Type B pancreatic cell (in vitro differentiated cells): ENCODE results near the gene RPUSD4. TPM values are rescaled to one million over a fixed set of nuclear protein-coding genes. Genes with fewer than 3 reads are reported as not detected.
A peak's percentile ranks its signal among the peaks of the same experiment; 100 is the strongest.

Experiments
- DNase-seq: peaks from one replicate; pipeline ENCODE4 v3.0.0; 2021; ENCODE audit warnings: mixed read lengths; ENCODE audit not compliant: unreplicated experiment; ENCODE audit errors: extremely low spot score
- H3K27ac Mint-ChIP-seq: 2 replicates; pipeline ENCODE4 v1.8.0; 2021; ENCODE audit warnings: mild to moderate bottlenecking, mixed read lengths
- H3K27me3 Mint-ChIP-seq: 2 replicates; pipeline ENCODE4 v1.8.0; 2021; ENCODE audit warnings: mixed read lengths
- H3K36me3 Mint-ChIP-seq: 2 replicates; pipeline ENCODE4 v1.8.0; 2021; ENCODE audit warnings: mixed read lengths
- H3K4me1 Mint-ChIP-seq: one replicate; pipeline ENCODE4 v1.8.0; 2021; ENCODE audit warnings: mixed read lengths; ENCODE audit not compliant: unreplicated experiment
- H3K4me3 Mint-ChIP-seq: 2 replicates; pipeline ENCODE4 v1.8.0; 2021; ENCODE audit warnings: mild to moderate bottlenecking, mixed read lengths
- H3K9me3 Mint-ChIP-seq: 2 replicates; pipeline ENCODE4 v1.8.0; 2021; ENCODE audit warnings: mixed read lengths
- total RNA-seq: library from RNA; stranded (reverse); gene quantifications from 2 replicates; pipeline ENCODE4 v1.2.1, GENCODE V29; 2021; ENCODE audit warnings: low replicate concordance
- TF ChIP-seq, protein P1 (sequence below): fragments of 200-600 bp; sonication (generic); conservative IDR thresholded peaks from 2 replicates; pipeline ENCODE4 v1.5.0; 2021; ENCODE audit warnings: antibody characterized with exemption, mild to moderate bottlenecking

The RPUSD4 gene
- total RNA-seq, 1 donor from 2014 or later = 41.7 TPM

DNA sequence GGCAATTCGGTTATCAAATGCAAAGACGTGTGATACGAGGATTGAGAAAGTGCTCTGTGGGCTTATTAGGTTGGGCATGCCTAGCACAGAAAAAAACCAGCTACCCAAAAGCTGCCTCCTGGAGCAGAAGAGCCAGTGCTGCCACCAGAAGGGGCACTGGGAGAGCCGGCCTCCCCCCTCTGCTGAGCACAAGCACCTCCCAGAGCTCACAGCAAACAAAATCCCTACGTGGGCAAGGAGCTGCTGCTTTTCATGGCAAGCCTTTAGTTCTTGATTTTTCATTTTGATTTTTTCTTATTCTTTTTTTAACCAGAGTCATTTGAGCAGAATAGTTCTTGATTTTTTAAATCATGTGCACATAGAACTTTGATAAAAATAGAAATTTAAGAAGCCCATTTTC lies 12.8 kb downstream of the RPUSD4 start:
- no peaks in the 10 kb centered on the region for H3K9me3 Mint-ChIP-seq
- peaks cover 43% of the 10 kb centered on the region for H3K36me3 Mint-ChIP-seq
- H3K27ac Mint-ChIP-seq = no peak overlapping the region
- H3K4me1 Mint-ChIP-seq = peaks cover 7% of the 10 kb centered on the region
- DNase-seq = no peak
- H3K27me3 Mint-ChIP-seq = no peaks in the 10 kb centered on the region
- H3K4me3 Mint-ChIP-seq = no peak overlapping the region
- TF ChIP-seq, protein P1, sequence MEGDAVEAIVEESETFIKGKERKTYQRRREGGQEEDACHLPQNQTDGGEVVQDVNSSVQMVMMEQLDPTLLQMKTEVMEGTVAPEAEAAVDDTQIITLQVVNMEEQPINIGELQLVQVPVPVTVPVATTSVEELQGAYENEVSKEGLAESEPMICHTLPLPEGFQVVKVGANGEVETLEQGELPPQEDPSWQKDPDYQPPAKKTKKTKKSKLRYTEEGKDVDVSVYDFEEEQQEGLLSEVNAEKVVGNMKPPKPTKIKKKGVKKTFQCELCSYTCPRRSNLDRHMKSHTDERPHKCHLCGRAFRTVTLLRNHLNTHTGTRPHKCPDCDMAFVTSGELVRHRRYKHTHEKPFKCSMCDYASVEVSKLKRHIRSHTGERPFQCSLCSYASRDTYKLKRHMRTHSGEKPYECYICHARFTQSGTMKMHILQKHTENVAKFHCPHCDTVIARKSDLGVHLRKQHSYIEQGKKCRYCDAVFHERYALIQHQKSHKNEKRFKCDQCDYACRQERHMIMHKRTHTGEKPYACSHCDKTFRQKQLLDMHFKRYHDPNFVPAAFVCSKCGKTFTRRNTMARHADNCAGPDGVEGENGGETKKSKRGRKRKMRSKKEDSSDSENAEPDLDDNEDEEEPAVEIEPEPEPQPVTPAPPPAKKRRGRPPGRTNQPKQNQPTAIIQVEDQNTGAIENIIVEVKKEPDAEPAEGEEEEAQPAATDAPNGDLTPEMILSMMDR = no peak

DNA sequence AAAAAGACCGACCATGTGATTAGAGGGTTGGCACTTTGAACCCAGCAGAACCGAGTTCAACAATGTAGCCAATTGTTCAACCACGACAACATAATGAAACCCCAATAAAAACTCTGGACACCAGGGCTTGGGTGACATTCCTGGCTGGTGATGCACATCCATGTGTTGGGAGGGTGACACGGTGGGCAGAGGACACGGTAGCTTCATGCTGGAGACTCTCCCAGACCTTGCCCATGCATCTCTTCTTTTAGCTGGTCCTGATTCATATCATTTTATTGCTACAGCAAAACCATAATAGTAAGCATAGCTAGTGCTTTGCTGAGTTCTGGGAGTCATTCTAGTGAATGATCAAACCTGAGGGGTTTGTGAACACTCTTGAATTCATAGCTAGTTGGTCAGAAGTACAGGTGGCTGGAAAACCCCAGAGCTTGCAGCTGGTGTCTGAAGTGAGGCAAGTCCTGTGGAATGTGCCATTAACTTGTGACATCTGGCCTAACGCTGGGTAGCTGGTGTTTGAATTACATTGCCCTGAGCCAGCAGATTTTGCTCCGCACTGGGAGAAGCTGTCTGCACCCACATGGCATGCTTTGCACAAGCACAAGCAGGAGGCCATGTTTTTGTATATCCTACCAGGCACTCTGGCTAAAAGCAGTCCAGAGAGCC lies 14.0 kb downstream of the RPUSD4 start:
- Mint-ChIP-seq H3K27me3 (no peaks in the 10 kb centered on the region), H3K27ac (peak overlapping the region; percentile 59), H3K4me1 (peaks cover 19% of the 10 kb centered on the region), H3K4me3 (no peak overlapping the region), H3K9me3 (no peaks in the 10 kb centered on the region), H3K36me3 (peaks cover 38% of the 10 kb centered on the region)
- DNase-seq = no peak
- TF ChIP-seq, protein P1 = no peak

DNA sequence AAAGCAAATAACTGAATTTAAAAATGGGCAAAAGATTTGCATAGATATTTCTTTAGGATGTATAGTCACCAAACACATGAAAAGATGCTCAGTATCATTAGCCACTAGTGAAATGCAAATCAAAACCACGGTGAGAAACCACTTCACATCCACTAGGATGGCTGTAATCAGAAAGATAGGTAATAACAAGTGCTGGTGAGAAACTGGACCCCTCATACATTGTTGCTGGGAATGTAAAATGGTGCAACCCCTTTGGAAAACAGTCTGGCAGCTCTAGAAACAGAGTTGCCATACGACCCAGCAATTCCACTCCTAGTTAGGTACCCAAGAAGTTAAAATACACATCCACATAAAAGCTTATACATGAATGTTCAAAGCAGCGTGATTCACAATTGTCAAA lies 16.3 kb downstream of the RPUSD4 start:
- no peak overlapping the region for H3K27ac Mint-ChIP-seq
- peaks cover 33% of the 10 kb centered on the region for H3K4me1 Mint-ChIP-seq
- peaks cover 33% of the 10 kb centered on the region for H3K36me3 Mint-ChIP-seq
- no peak for DNase-seq
- TF ChIP-seq, protein P1 = no peak
- H3K9me3 Mint-ChIP-seq = no peaks in the 10 kb centered on the region
- H3K4me3 Mint-ChIP-seq = no peak overlapping the region
- H3K27me3 Mint-ChIP-seq = no peaks in the 10 kb centered on the region

DNA sequence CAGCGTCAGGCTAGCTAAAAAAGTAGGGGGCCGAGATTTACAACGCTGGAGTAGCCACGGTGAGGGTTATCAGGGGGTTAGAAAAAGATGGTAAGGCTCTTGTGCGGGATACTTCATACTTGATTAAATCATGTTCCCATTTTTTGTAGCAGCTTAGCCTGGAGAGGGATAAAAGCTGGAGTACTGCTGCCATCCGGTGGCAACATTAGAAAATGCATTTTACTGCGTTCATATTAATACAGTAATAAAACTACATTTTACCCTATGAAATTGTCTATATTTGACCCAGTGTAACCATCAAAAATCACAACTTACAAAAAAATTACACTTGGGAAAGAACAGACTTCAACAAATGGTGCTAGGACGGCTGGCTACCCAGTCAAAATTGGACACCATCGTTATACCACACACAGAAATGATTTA lies 17.3 kb downstream of the RPUSD4 start:
- H3K27ac Mint-ChIP-seq = peak overlapping the region; percentile 11
- H3K4me3 Mint-ChIP-seq = no peak overlapping the region
- peaks cover 36% of the 10 kb centered on the region for H3K4me1 Mint-ChIP-seq
- H3K36me3 Mint-ChIP-seq = peaks cover 33% of the 10 kb centered on the region
- TF ChIP-seq, protein P1 = peak; percentile 93
- no peaks in the 10 kb centered on the region for H3K27me3 Mint-ChIP-seq
- no peaks in the 10 kb centered on the region for H3K9me3 Mint-ChIP-seq
- no peak for DNase-seq

DNA sequence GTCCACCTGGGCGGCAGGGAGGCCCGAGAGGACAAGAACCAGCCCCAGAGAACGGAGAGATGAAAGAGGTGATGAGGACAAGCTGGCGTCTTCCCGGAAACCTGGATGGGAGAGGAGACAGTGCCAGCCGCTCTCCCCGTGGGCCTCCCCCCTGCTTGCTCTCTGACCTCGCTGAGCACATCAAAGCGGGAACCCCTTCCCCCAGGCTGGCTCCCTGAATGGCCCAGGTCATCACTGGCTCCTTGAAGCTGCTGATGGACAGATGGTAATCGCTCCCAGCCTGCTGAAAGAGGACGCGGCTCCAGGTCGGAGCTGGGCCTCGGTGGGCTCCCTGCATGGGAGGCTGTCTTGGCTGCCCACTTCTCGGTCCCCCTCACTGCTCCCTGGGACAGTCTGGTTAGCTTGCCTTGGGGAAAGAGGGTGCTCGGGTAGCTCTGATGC lies 18.4 kb downstream of the RPUSD4 start:
- no peaks in the 10 kb centered on the region for H3K27me3 Mint-ChIP-seq
- no peak overlapping the region for H3K27ac Mint-ChIP-seq
- H3K9me3 Mint-ChIP-seq = no peaks in the 10 kb centered on the region
- H3K36me3 Mint-ChIP-seq = peaks cover 32% of the 10 kb centered on the region
- no peak overlapping the region for H3K4me3 Mint-ChIP-seq
- TF ChIP-seq, protein P1 = no peak
- H3K4me1 Mint-ChIP-seq = peaks cover 47% of the 10 kb centered on the region
- DNase-seq = no peak
